ENCODE results near the gene ILDR1.

ILDR1 gene

DNA sequence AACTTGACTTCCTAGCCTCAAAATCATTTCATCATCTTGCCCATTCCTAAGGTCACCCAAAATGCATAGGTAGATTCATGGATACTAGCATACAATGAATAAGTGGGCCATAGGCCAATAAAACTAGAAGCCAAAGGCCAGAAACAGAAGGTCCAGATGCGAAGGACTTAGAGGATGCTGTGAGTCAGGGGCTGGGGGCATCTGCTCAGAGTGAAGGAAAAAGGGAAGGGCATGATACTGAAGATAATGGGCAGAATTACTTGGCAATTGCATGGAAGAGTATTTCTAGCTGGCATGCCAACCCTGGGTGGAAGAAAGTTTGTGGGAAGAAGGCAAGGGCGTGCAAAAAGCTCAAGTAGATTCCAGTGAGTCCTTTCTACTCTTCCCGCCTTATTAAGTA is 27.5 kb downstream of the ILDR1 start:
- H3K9me3 ChIP-seq (ENCODE audit: insufficient read depth, low read length) = no peaks in the 10 kb centered on the region
- H3K36me3 ChIP-seq (ENCODE audit: insufficient read depth, insufficient read length, low read length) = no peaks in the 10 kb centered on the region
- no peak overlapping the region for H3K4me3 ChIP-seq (ENCODE audit: insufficient read length, low read depth)
- H3K9ac ChIP-seq (ENCODE audit: insufficient read length, low read depth) = no peak overlapping the region
- no peaks in the 10 kb centered on the region for H3K27me3 ChIP-seq (ENCODE audit: insufficient read depth, insufficient read length)
- no peak for DNase-seq (ENCODE audit: low read depth, low spot score)
- TF ChIP-seq ZNF274 (IDR thresholded peaks at IDR 0.05; ENCODE audit: low read depth, low read length) = no peak
- no peak for TF ChIP-seq YY1 (IDR thresholded peaks at IDR 0.05; ENCODE audit: insufficient read depth, insufficient read length)
- no peak for TF ChIP-seq SUZ12 (IDR thresholded peaks at IDR 0.05; ENCODE audit: extremely low read depth, insufficient read depth, insufficient read length)
- H3K4me1 ChIP-seq (ENCODE audit: insufficient read depth, insufficient read length) = no peaks in the 10 kb centered on the region

DNA sequence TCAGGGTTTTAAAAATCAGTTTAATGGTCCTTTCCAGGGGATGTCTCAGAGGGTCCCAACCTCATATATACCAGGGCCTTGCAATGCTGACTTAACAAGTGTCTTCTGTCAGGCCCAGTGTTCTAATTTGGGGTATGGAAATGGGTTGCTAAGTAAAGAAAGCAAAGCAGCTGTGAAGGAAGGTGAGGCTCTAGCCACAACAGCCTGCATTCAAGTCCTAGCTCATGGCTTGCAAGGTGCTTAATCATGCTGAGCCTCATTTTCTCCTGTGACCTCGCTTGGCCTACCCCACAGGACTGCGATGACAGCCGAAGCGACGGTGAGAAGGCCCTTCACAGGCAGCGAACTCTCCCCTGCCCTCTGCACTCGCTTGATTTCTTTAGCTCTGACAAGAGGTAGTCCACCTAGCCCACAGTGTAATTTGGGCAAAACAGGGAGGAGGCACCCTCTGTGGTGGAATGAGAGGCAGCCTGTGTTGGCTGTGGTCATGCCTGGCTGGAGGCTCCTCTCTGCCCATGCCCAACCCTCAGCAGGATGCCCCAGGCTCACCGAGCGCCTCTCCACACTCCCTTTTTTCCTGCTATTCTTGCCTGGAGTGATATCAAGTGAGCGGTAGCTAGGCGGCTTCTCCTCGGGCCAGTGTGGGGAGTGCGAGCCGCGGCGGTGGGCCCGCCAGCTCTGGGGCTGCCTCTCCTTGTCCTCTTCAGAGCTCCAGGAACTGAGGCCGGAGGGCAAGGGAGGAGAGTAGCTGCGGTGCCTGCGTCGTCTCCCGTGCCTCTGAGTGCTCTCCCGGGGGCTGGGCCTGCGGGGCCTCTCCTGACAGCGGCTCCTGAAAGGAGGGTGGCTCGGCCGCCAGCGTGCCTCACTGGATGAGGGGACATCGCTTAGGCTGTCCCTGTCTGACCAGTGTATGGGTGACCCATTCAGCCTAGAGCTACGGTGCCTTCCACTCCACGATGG is 29.2 kb downstream of the ILDR1 start:
- H3K36me3 ChIP-seq (ENCODE audit: insufficient read depth, insufficient read length, low read length) = no peaks in the 10 kb centered on the region
- H3K4me3 ChIP-seq (ENCODE audit: insufficient read length, low read depth) = no peak overlapping the region
- no peak overlapping the region for H3K9ac ChIP-seq (ENCODE audit: insufficient read length, low read depth)
- TF ChIP-seq ZNF274 (IDR thresholded peaks at IDR 0.05; ENCODE audit: low read depth, low read length) (no peak), SUZ12 (IDR thresholded peaks at IDR 0.05; ENCODE audit: extremely low read depth, insufficient read depth, insufficient read length) (no peak), YY1 (IDR thresholded peaks at IDR 0.05; ENCODE audit: insufficient read depth, insufficient read length) (no peak)
- DNase-seq (ENCODE audit: low read depth, low spot score) = no peak
- H3K9me3 ChIP-seq (ENCODE audit: insufficient read depth, low read length) = no peaks in the 10 kb centered on the region
- H3K27me3 ChIP-seq (ENCODE audit: insufficient read depth, insufficient read length) = no peaks in the 10 kb centered on the region
- no peaks in the 10 kb centered on the region for H3K4me1 ChIP-seq (ENCODE audit: insufficient read depth, insufficient read length)

DNA sequence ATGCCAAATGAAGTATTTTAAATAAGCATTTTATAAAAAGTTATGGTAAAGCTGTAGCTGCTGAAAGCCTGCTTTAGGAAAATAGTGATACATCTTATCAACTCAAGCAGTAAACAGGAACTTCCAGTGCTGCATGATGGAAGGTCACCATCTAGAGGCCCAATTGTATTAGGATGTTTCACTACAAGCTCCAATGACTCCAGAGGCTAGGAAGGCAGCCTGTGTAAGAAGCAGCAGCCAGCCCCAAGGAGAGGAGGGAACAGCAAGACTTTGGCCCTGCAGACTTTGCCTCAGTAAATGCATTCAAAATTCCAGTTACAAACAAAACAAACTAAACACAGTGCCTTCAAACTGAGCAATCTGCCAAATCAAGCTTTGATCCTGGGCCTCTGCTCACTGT is 32.1 kb downstream of the ILDR1 start:
- Histone ChIP-seq H3K9ac (ENCODE audit: insufficient read length, low read depth) (no peak overlapping the region), H3K36me3 (ENCODE audit: insufficient read depth, insufficient read length, low read length) (no peaks in the 10 kb centered on the region), H3K4me3 (ENCODE audit: insufficient read length, low read depth) (no peak overlapping the region), H3K9me3 (ENCODE audit: insufficient read depth, low read length) (no peaks in the 10 kb centered on the region), H3K27me3 (ENCODE audit: insufficient read depth, insufficient read length) (no peaks in the 10 kb centered on the region), H3K4me1 (ENCODE audit: insufficient read depth, insufficient read length) (no peaks in the 10 kb centered on the region)
- no peak for DNase-seq (ENCODE audit: low read depth, low spot score)
- TF ChIP-seq YY1 (IDR thresholded peaks at IDR 0.05; ENCODE audit: insufficient read depth, insufficient read length) (no peak), ZNF274 (IDR thresholded peaks at IDR 0.05; ENCODE audit: low read depth, low read length) (no peak), SUZ12 (IDR thresholded peaks at IDR 0.05; ENCODE audit: extremely low read depth, insufficient read depth, insufficient read length) (no peak)

DNA sequence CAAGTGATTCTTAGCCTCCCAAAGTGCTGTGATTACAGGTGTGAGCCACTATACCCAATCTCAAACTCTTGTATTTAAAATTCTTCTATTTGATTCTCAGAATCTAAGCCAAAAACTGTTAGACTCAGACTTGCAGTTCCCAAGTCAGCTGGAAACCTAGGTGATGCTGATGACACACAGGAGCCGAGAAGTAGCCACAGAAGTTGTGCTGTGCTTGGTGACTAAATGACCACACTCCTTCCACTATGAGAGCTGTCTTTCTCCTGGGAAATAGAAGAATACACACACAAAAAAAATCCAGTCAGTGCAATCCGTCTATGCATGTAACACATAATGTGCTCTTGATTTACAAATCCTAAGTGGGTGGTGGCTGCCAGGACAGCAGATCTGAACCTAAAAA is 33.9 kb downstream of the ILDR1 start:
- Histone ChIP-seq H3K4me1 (ENCODE audit: insufficient read depth, insufficient read length) (no peaks in the 10 kb centered on the region), H3K9ac (ENCODE audit: insufficient read length, low read depth) (no peak overlapping the region), H3K27me3 (ENCODE audit: insufficient read depth, insufficient read length) (no peaks in the 10 kb centered on the region), H3K4me3 (ENCODE audit: insufficient read length, low read depth) (no peak overlapping the region), H3K9me3 (ENCODE audit: insufficient read depth, low read length) (peaks cover 8% of the 10 kb centered on the region), H3K36me3 (ENCODE audit: insufficient read depth, insufficient read length, low read length) (no peaks in the 10 kb centered on the region)
- DNase-seq (ENCODE audit: low read depth, low spot score) = no peak
- TF ChIP-seq ZNF274 (IDR thresholded peaks at IDR 0.05; ENCODE audit: low read depth, low read length) = no peak
- no peak for TF ChIP-seq SUZ12 (IDR thresholded peaks at IDR 0.05; ENCODE audit: extremely low read depth, insufficient read depth, insufficient read length)
- no peak for TF ChIP-seq YY1 (IDR thresholded peaks at IDR 0.05; ENCODE audit: insufficient read depth, insufficient read length)

- no peak for DNase-seq (ENCODE audit: low read depth, low spot score)
- Histone ChIP-seq H3K4me1 (ENCODE audit: insufficient read depth, insufficient read length) (no peaks in the 10 kb centered on the region), H3K4me3 (ENCODE audit: insufficient read length, low read depth) (no peak overlapping the region), H3K9me3 (ENCODE audit: insufficient read depth, low read length) (peaks cover 10% of the 10 kb centered on the region), H3K27me3 (ENCODE audit: insufficient read depth, insufficient read length) (no peaks in the 10 kb centered on the region), H3K36me3 (ENCODE audit: insufficient read depth, insufficient read length, low read length) (no peaks in the 10 kb centered on the region), H3K9ac (ENCODE audit: insufficient read length, low read depth) (no peak overlapping the region)
- no peak for TF ChIP-seq ZNF274 (IDR thresholded peaks at IDR 0.05; ENCODE audit: low read depth, low read length)
- TF ChIP-seq SUZ12 (IDR thresholded peaks at IDR 0.05; ENCODE audit: extremely low read depth, insufficient read depth, insufficient read length) = no peak
- TF ChIP-seq YY1 (IDR thresholded peaks at IDR 0.05; ENCODE audit: insufficient read depth, insufficient read length) = no peak
Measured at GRCh38 chr3:121985846-121986245, 36.2 kb downstream of the ILDR1 start.

DNA sequence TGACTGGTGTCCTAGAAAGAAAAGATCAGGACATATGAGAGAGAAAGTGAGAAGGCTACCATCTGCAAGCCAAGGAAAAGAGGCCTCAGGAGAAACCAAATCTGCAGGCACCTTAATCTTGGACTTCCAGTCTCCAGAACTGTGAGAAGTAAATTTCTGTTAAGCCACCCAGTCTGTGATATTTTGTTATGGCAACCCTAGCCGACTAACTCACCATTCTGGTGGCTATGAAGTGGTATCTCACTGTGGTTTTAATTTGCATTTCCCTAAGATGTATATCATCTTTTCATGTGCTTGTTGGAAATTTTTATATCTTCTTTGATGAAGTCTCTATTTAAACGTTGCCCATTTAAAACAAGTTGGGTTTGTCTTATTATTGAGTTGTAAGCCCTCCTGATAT is 40.6 kb downstream of the ILDR1 start:
- H3K27me3 ChIP-seq (ENCODE audit: insufficient read depth, insufficient read length) = no peaks in the 10 kb centered on the region
- no peaks in the 10 kb centered on the region for H3K36me3 ChIP-seq (ENCODE audit: insufficient read depth, insufficient read length, low read length)
- H3K4me1 ChIP-seq (ENCODE audit: insufficient read depth, insufficient read length) = no peaks in the 10 kb centered on the region
- no peak for DNase-seq (ENCODE audit: low read depth, low spot score)
- no peak overlapping the region for H3K9ac ChIP-seq (ENCODE audit: insufficient read length, low read depth)
- H3K4me3 ChIP-seq (ENCODE audit: insufficient read length, low read depth) = no peak overlapping the region
- no peak for TF ChIP-seq YY1 (IDR thresholded peaks at IDR 0.05; ENCODE audit: insufficient read depth, insufficient read length)
- no peak for TF ChIP-seq ZNF274 (IDR thresholded peaks at IDR 0.05; ENCODE audit: low read depth, low read length)
- TF ChIP-seq SUZ12 (IDR thresholded peaks at IDR 0.05; ENCODE audit: extremely low read depth, insufficient read depth, insufficient read length) = no peak
- peaks cover 10% of the 10 kb centered on the region for H3K9me3 ChIP-seq (ENCODE audit: insufficient read depth, low read length)

DNA sequence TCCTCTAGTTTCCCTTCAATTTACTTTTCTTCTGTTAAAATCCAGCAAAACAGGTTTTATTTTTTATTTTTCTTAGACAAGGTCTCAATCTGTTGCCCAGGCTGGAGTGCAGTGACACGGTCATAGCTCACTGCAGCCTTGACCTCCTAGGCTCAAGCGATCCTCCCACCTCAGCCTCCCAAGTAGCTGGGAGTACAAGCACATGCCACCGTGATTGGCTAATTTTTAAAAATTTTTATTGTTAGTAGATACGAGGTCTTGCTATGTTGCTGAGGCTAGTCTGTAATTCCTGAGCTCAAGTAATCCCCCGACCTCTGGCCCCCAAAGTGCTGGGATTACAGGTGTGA is 41.6 kb downstream of the ILDR1 start:
- no peak for TF ChIP-seq ZNF274 (IDR thresholded peaks at IDR 0.05; ENCODE audit: low read depth, low read length)
- TF ChIP-seq SUZ12 (IDR thresholded peaks at IDR 0.05; ENCODE audit: extremely low read depth, insufficient read depth, insufficient read length) = no peak
- TF ChIP-seq YY1 (IDR thresholded peaks at IDR 0.05; ENCODE audit: insufficient read depth, insufficient read length) = no peak
- Histone ChIP-seq H3K9ac (ENCODE audit: insufficient read length, low read depth) (no peak overlapping the region), H3K27me3 (ENCODE audit: insufficient read depth, insufficient read length) (no peaks in the 10 kb centered on the region), H3K9me3 (ENCODE audit: insufficient read depth, low read length) (peaks cover 10% of the 10 kb centered on the region), H3K4me3 (ENCODE audit: insufficient read length, low read depth) (no peak overlapping the region), H3K4me1 (ENCODE audit: insufficient read depth, insufficient read length) (no peaks in the 10 kb centered on the region), H3K36me3 (ENCODE audit: insufficient read depth, insufficient read length, low read length) (no peaks in the 10 kb centered on the region)
- DNase-seq (ENCODE audit: low read depth, low spot score) = no peak
